ENCODE measurements around the gene OLA1.

The OLA1 gene

DNA sequence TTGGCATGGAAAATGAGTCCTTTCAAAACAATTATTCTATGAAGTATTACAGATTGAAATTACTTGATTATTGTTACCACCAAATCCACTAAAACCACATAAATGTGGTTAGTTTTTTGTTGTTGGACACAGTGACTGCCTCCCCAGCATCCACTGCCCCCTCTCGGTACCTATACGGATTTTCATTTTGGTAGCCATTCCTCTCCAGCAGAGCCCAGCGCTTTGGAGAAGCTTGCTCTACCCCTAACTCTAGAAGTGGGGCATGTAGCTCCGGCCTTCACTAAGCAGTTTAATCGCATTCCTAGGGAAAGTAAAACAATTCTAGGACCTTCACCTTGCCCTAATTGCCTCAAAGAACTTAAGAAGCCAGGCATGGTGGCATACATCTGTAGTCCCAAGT lies 24.2 kb downstream of the OLA1 start:
- no peak for DNase-seq

DNA sequence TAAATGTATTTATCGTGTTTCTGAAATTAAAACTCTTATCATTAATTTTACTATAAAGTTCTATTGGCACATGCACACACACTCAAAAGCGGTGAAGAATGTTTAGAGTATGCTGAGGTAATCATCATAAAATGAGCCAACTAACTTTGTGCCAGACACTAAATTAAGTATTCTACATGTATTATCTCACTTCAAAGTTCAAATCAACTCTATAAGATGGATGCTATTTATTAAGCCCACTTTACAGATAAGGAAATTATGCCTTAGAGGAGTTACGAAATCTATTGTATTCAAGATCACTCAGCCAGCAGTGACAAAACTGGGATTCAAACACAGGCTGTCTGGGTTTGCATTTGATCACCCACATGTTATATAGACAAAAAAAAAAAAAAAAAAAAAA lies 24.9 kb downstream of the OLA1 start:
- no peak for DNase-seq

DNA sequence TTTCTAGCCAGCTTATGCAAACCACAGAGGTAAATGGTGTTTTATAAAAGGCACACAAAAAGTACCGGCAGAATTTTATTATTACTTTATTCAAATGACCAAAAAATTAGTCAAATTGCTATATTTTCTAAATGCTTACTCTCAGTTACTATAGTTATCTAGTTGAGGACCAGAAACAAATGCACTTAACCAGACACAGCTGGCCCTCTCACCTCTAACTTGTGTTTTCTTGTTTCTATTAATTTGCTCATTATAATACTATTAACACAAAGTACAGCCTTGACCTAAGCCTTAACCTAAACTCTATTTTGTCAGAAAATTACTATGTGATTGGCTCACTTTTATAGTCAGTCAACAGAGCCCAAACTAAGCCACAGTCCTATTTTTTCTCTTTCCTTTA lies 26.2 kb downstream of the OLA1 start:
- no peak for DNase-seq

DNA sequence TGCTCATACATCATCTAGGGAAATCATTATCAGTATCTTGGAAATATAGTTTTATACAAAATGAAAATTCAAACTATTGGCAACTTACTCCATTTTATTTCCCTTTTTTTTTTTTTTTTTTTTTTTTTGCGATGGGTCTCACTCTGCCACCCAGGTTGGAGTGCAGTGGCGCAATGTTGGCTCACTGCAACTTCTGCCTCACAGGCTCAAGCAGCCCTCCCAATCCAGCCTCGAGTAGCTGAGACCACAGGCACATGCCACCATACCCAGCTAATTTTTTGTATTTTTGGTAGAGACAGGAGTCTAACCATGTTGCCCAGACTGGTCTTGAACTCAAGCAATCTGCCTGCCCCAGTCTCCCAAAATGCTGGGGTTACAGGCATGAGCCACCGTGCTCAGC lies 29.0 kb downstream of the OLA1 start:
- DNase-seq = no peak

DNA sequence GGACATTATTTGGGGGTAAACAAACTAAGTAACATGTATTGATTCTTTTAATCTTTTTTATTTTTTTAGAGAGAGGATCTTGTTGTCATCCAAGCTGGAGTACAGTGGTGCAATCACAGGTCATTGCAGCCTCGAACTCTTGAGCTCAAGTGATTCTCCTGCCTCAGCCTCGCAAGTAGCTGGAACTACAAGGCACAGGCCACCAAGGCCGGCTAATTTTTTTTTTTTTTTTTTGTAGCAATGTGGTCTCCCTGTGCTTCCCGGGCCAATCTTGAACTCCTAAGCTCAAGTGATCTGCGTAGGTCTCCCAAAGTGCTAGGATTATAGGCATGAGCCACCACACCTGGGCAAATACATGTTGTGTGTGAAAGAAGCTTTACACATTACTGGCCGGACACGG lies 29.6 kb downstream of the OLA1 start:
- no peak for DNase-seq

DNA sequence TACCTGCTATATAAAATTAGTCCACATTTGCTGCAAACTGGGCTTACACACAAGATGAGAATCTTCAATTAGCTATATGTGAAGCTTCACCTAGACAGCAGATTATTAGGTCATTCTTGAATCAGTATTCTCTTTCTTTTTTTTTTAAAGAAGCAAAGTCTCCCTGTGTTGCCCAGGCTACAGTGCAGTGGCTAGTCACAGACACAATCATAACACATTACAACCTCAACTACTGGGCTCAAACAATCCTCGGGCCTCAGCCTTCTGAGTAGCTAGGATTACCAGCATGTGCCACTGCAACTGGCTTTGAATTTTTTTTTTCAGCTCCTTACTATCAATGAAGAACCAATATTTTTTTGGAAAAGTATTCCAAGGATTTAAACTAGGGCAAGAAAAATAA lies 30.5 kb downstream of the OLA1 start:
- no peak for DNase-seq

DNA sequence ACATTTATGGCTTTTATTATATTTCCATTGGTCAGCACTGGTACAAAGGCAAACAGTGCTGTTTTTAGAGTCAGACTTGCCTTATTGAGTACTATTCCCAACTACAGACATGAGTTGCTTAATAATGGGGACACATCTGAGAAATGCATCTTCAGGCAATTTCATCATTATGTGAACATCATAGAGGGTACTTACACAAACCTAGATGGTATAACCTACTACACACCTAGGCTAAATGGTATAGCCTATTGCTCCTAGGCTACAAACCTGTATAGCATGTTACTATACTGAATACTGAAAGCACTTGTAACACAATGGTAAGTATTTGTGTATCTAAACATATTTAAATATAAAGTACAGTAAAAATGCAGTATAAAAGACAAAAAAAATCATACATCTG lies 36.4 kb downstream of the OLA1 start:
- DNase-seq = no peak

DNA sequence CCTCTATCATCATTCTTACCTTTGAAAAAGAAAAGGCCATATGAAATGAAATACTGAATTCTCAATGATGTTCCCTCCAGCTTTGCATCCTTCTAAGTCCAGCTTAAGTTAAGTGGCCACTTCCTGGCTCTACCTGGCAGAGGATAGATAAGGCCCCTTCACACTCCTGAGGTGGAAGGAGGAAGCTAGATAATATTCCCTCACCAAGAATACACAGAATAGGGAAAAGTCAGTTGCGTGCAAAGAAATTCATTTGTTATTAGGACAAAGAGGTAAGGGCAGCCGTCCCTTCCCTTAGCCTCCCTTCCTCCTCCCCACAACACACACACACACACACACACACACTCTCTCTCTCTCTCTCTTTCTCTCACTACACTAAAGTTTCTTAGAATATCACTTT lies 37.5 kb downstream of the OLA1 start:
- no peak for DNase-seq

DNA sequence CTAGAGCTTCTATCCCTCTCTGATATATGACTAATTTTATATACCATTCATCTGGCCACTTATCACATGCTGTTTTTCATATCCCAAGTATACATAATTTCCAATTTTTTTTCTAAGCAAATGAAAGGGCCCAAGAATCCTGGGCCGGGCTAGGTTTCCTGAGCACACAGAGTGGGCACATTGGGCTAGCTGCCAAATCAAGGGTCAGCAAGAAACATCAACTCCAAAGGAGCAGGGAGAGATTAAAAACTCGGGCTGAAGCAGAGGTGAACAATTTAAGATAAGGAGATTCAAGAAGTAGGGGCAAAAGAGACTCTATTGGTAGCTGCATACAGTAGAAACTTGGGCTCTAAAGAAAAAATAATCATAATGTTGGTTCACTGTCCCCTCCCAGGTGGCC lies 39.0 kb downstream of the OLA1 start:
- DNase-seq = no peak

DNA sequence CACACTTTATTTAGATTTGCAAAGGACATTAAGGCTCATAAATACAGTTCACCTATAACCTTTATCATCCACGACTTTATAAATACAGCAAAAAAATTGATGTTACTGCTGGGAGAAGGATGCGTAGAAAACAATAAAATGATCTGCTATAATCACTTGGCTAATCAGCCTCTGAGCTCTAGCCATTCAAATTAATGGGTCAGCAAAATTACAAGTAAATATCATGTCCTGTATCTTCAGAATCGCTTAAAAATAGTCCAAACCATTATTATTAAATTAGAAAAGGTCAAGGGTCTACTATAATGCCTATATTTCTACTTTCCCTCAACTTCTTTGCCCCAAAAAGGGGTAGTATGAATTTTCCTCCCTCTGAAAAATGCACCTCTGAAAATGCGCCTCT lies 40.3 kb downstream of the OLA1 start:
- DNase-seq = no peak

DNA sequence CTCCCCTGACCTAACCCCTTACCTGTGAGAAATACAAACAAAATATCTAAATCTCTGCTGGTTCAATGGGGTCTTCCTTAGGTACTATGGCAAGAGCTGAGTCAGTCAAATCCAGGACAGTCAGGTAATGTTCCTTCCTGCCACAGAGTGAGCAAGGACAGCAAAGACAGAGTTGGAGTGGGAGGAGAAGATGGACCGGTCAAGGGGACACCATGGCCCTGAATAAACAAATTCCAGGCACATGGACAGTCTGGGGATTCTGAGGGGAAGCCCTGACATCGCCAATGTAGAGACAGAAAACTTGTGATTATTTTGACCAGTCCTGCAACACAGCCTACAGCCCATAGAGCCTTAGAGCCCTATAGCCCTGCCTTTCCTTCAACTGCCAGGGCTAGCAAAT lies 42.8 kb downstream of the OLA1 start:
- DNase-seq = no peak

DNA sequence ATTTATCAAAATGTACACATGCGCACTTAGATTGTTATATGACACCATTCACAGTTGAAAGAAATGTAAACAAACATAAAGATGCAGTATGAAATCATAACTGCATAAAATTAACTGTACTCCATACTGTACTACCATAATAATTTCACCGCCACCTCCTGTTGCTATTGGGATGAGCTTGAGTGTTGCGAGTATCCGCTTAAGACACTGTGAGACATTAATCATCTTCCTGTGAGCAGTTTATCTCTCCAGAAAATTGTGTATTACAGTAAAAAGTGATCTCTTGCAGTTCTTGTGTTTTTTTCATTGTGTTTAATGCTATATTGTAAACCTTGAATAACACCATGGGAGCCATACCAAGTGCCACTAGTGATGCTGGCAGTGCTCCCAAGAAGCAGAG lies 46.1 kb downstream of the OLA1 start:
- no peak for DNase-seq

DNA sequence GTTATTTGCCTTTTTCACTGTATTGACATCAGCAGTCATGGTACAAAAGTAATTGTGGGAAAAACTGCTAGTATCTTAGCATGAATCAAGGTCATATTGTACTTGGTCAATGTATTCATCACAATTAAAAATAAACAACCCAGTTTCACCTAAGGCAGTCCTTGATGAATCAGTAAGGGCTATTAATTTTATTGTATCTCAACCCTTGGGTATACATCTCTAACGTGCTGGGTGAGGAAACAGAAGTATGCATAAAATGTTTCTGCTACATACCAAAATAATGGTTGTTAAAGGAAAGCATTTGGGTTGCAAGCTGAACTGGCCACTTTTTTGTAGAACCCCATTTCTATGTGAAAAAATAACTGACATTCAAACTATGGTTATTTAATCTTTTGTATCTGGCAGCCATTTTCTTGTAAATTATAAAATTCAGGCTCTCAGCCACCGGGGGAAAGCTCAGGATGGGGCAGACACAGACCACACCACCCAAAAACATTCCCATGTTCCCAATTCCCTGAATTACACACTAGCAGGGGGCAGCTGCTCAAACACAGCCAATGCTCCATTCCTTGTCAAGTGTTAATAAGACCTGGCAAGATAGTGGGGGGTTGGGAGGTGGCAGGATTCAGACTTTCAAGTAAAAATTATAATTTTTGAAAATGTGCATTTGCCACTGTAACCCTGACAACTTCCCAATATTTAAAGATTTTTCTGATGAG lies 49.3 kb downstream of the OLA1 start:
- DNase-seq = no peak

DNA sequence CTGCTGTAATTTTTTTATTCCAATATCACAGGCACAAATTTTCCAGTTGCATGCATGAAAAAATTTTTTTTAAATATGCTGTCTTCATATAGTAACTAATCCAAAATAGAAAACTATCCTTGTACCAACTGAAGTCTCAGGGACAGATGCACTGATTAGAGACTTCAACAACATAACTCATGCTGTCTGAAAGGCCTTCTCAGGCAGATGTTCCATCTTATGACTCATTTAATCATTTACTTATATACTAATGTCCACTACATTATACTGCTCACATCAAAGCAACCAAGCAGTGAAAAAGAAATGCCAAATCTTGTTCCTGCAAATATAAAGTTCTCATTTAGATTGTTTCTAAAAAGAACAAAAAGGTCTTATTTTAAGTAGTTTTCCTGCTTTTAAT lies 53.1 kb downstream of the OLA1 start:
- no peak for DNase-seq

DNA sequence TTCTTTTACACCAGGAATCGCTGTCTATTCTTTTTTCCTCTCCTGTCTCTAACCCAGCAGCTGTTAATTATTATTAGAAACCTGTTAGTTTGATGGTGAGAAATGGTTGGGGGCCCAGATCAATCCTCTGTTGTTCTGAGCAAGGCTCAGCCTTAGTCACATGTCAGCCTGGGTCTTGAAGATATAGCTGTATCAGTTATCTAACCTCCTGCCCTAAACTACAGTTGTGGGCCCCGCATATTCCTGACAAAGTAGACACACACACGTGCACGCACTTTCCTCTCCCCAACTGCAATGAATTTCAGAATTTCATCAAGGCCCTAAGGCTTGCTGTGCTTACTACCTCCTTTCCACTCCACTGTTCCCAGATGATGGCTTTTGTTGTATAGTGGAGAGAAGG lies 54.6 kb downstream of the OLA1 start:
- no peak for DNase-seq

DNA sequence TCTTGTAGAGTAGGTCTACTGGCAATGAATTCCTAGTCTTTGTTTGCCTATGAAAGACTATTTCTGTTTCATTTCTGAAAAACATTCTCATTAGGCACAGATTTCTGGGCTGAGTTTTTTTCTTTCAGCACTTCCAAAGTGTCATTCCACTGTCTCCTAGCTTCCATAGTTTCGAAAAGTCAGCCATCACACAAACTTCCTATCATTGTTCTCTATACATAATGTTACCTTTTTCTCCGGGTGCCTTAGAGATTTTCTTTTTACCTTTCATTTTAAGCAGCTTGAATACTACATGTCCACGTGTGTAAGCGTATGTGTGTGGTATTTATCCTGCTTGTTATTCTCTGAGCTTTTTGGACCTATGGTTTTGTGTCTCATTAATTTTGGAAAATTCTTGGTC lies 55.7 kb downstream of the OLA1 start:
- no peak for DNase-seq

DNA sequence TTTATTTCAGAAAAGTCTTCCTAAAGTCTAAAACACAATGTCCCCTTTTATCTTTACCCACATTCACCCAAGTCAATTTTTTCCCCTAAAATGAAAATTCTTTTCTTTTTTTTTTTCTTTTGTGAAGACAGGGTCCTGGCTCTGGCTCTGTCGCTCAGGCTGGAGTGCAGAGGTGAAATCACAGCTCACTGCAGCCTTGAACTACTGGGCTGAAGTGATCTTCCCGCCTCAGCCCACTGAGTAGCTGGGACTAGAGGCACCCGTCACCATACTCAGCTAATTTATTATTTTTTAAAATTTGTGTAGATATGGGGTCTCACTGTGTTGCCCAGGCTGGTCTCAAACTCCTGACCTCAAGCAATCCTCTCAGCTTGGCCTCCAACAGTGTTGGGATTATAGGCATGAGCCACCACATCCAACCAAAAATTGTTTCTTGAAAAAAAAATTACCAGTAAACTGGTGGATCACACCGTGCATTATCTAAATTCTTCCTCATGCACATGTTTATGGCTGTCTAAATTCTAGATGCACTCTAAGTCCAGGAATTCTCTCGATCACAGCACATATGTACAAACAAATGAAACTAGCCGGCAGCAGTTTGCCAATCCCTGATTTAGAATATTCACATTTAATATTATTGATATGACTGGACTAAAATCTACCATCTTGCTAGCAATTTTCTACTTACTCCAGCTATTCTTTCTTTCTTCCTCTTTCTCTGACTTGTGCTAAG lies 56.8 kb downstream of the OLA1 start:
- no peak for DNase-seq

DNA sequence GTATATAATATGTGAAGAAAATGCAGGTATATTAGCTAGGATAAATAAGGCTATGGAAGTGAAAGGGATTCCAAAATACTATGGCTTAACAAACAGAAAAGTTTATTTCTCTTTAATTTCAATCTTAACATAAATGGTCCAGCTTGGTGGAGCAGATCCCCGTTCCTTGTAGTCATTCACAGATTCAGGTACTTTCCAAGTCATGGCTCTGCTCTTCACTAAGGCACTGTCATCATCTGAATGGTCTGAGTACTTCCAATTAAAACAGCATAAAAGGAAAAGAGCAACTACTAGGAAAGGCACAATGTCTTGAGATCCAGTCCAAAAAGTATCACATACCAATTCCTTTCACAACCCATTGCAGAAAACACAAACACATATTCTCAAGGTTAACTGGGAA lies 63.4 kb downstream of the OLA1 start:
- no peak for DNase-seq

DNA sequence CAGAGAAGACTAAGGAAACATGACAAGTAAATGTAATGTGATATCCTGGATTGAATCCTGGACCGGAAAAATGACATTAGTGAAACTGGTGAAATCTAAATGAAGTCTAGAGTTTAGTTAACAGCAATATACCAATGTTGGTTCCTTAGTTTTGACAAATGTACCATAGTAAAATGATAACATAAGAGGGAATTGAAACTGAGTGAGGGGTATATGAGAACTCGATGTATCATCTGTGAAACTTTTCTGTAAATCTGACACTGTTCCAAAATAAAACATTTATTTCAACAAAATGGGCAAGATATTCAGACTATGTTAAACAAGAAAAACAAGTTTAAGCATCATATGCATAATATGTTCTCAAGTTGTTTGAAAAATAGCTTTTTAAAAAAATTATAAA lies 63.8 kb downstream of the OLA1 start:
- no peak for DNase-seq

DNA sequence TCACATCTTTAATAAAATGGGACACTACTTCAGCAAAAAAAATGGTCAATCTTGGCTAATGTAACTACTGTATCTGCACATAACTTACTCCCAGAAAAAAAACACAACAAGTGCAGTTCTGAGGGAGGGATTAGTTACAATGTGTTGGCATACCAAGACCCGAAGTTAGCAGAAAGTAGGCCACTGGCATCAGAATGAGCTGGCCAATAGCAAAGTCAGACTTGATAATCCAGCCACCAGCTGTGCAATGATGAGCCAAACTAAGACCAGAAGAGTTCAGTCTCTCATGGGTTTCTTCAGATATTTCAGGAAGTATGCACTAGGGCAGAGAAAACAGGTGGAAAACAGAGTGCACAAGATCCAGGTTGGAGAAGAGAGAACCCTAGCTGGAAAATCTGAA lies 65.3 kb downstream of the OLA1 start:
- no peak for DNase-seq

DNA sequence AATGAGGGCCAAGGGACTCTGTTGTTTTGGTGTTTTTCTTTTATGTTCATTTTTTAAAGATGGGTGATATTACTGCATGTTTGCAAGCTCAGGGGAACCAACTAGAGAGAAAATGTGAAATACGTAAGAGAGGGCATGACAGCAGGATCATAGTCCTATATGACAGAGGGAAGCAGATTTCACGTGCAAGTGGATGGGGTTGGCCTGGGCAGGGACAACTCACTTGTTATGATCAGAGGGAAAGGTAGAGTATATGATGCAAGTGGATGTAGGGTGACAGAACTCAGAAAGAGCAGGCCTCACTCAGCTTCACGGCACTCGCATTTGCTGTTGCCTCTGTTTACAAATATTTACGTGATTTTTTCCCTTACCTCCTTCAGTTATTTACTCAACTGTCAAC lies 67.0 kb downstream of the OLA1 start:
- DNase-seq = no peak

DNA sequence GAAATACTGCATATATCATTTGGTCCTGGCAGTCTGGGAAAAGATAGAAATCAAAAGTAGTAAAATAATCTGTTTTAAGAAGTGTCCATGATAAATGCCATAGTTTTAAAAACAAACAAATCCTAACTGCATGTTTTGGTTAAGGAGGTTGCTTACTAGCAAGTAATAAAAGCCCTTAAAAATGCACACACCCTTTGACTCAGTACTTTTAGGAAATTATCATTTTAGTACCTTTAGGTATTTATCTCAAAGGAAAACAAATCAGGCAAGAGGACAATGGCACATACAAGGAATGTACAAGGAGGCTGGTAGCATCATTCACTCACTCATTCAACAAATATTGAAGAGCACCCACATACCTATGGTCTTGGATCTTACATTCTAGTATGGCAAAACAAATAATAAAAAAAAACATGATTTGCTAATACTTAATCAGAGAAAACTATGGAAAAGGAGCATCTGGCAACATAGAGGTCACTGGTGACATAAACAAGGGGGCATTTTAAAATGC lies 67.6 kb downstream of the OLA1 start:
- DNase-seq = no peak

DNA sequence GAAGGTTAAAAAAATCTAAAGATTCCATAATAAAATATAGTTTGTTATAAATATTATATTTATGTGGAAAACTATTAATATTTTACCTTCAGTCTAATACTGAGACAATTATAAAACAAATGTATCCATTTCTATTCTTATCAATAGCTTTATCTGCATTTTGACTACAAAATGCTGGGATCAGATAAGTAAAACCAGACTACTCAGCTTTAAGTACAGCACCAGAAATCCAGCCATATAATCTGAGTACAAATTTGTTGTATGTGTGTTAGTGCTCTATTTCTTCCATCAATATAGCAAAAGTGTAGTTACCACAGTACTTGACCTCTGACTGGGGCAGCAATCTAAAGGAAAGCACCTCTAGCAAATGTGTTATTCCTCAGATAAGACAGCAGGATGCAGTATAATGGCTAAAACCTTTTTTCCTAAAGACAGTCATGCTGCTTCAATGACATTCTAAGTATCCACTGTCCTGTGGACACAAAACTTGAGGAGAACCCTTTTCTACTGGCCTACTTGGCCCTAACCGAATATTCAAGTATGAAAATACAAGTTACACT lies 68.1 kb downstream of the OLA1 start:
- no peak for DNase-seq

DNA sequence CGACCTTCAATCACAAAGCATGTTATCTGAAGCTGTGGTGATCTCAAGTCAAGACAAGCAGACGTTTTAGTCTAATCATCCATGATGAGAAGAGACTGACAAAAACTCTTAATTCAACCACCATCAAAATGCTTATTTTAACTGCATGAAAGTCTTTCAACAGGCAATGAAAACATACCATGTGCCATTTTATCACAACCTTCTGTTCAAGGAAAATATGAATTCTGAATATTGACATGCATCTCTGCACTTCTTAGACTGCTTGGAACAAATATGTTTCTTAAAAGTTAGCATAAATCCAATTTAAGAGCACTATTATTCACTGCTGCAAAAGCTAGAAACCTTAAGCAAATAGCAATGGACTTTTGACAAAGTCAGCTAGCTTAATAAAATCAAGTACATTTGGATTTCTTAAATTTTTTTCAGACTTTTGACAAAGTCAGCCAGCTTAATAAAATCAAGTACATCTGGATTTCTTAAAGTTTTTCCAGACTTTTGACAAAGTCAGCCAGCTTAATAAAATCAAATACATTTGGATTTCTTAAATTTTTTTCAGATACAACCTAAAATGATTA lies 70.9 kb downstream of the OLA1 start:
- DNase-seq = no peak

All from CD4-positive, alpha-beta T cell treated with Interleukin-4 for 1 hour (primary cell).